Measurements from ENCODE around the gene DSCAML1.

The DSCAML1 gene, protein sequence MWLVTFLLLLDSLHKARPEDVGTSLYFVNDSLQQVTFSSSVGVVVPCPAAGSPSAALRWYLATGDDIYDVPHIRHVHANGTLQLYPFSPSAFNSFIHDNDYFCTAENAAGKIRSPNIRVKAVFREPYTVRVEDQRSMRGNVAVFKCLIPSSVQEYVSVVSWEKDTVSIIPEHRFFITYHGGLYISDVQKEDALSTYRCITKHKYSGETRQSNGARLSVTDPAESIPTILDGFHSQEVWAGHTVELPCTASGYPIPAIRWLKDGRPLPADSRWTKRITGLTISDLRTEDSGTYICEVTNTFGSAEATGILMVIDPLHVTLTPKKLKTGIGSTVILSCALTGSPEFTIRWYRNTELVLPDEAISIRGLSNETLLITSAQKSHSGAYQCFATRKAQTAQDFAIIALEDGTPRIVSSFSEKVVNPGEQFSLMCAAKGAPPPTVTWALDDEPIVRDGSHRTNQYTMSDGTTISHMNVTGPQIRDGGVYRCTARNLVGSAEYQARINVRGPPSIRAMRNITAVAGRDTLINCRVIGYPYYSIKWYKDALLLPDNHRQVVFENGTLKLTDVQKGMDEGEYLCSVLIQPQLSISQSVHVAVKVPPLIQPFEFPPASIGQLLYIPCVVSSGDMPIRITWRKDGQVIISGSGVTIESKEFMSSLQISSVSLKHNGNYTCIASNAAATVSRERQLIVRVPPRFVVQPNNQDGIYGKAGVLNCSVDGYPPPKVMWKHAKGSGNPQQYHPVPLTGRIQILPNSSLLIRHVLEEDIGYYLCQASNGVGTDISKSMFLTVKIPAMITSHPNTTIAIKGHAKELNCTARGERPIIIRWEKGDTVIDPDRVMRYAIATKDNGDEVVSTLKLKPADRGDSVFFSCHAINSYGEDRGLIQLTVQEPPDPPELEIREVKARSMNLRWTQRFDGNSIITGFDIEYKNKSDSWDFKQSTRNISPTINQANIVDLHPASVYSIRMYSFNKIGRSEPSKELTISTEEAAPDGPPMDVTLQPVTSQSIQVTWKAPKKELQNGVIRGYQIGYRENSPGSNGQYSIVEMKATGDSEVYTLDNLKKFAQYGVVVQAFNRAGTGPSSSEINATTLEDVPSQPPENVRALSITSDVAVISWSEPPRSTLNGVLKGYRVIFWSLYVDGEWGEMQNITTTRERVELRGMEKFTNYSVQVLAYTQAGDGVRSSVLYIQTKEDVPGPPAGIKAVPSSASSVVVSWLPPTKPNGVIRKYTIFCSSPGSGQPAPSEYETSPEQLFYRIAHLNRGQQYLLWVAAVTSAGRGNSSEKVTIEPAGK (N-terminal part only)
- 1.3 to 8.4 reads per million in 2 donors for total RNA-seq

DNA sequence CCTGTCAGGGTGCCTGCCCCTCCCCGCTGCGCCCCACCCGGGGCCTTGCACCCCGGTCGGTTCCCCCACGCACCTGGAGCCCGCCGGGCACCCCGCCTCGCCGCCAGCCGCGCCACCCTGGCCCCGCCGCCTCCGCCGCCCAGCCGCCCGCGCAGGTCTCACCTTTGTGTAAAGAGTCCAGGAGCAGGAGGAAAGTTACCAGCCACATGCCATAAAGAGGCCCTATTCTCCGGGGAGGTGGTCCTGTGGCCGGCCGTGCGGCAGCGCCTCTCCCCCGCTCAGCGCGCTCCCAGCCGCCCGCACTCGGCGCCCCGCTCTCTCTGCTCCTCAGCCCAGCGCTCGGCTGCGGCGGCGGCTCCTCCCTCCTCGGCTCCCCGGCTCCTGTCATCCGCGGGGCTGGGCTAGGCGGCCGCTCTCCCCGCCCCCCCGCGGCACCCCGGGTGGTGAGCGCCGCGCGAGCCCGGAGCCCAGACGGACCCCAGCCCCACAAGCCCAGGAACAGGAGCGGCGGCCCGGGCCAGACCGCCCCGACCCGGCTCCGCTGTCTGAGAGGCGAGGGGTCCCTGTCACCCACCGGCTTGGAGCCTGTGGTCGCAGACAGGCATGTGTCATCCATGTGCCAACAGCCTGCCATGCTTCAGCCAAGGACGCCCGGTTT lies at the start of gene DSCAML1:
TSS of gene DSCAML1 (minus strand) at position 345 of the 658 bp plus-strand sequence. CDS start at position 208, 137 bp downstream.
- DNase-seq: no peak

DNA sequence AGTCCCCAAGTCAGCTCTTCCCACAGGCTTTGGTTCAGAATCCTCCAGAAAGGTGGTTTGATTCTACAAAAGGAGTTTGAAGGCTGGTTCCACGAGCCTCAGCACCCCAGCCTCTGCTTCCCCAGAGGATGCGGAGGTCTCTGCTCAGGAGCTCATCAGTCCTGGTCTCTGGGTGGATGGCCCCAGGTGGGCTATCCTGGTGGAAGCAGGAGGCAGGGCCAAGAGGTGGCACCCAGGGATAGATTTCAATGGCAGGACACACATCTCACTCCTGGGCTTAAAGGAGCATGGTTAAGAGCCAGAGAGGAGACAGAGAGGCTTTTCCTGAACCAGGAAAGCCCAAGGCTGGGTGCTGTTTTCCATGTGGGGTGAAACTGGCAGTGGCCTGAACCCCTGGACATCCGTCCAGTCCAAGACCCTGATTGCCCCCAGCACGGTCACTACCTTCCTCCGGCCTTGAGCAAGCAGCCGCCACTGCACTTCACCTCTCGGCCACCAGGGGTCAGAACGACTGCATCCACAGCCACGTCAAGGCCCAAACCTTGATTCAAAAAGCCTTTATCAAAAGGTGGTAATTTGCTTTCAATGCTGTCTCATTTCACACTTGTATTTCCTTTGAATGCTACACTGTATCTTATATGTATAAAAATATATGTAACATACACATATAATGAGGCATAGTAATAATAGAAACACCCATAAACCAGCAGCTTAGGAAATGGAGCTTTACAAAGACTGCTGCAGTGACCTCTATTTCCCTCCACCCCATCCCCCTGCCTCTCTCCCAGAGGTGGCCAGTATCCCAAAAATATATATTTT lies 46.9 kb upstream of the DSCAML1 start:
- peak; percentile 29 for DNase-seq

DNA sequence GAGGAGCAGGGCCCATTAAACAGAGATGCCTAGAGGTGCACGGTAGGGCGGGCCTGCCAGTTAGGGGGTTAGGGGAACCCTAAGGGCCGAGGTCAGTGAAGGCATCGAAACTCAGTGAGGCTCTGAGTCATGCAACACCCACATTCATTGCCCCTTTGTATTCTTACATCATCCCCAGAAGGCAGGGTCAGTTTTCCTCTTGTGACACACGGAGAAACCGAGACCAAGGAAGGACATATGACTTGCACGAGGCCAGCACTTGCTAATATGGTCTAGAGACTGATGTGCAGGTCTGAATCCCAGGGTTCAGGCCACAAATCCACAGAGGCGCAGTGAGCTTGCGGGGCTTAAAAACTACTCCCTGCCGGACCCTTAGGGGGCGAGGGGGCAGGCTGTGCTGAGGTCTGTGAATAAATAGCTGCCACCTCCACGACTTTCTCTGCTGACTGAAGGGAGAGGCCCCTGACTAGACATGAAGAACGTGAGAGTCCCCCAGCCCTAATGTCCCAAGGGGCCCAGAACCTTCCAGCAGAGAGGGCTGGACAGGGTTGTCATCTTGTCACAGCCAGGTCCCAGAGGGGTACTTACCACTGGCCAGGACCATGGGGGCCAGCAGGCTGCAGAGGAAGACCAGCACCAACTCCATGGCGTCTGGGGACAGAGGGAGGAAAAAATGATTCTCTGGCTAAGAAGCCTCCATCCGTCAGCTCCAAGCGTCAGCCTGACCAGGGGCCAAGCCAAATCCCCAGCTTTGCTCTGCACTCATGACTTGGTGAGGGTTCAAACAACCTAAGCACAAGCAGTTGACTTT lies 45.3 kb upstream of the DSCAML1 start:
- DNase-seq: no peak

DNA sequence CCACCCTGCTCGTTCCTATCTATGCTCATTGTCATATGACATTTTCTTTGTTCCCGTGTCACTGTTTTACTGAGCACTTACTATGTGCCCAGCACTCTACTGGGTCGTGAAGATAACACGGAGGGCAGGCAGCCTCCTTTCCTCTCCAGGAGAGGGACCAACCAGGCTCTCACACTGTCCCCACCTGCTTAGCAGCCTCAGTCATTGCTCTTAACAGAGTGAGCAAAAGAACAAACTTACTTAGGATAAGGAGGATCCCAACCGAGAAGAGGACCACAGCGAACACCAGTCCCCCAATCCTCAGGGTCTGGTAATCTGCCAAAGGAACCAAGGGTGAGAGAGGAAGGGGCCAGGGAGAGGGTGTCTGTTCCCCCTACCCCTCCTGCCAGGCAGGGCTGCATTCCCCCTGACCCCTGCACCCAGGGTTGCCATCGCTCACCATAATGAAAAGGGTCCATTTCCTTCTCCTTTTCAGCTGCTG lies 44.6 kb upstream of the DSCAML1 start:
- no peak for DNase-seq

DNA sequence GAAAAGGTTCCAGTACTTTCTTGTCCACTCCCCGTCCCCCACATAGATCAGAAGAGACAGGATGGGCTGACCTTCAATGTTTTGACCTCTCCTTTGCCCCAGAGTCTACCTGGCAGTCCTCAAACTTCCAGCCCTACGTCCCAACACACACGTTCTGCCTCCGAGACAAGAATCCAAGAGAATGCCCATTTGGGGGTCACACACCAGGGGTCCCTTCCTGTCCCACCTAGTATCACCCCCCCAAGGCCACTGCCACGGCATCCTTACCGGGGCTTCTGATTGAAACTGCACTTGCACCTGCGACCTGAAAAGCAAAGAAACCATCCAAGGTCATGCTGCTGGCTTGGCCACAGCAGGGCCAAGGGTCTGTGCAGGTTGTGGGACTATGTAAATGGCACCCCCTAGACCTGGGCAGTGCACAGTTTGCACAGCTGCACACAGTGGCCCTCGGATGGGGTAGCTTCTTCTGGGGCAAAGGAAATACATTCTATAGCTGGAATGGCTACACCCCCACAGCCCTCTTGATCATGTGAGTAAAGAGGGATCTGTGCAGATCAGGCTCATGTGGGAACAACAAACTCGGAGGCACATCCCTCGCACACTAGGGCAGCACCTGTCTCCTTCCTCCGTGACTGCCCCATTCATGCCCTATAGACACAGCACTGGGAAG lies 44.0 kb upstream of the DSCAML1 start:
- no peak for DNase-seq

DNA sequence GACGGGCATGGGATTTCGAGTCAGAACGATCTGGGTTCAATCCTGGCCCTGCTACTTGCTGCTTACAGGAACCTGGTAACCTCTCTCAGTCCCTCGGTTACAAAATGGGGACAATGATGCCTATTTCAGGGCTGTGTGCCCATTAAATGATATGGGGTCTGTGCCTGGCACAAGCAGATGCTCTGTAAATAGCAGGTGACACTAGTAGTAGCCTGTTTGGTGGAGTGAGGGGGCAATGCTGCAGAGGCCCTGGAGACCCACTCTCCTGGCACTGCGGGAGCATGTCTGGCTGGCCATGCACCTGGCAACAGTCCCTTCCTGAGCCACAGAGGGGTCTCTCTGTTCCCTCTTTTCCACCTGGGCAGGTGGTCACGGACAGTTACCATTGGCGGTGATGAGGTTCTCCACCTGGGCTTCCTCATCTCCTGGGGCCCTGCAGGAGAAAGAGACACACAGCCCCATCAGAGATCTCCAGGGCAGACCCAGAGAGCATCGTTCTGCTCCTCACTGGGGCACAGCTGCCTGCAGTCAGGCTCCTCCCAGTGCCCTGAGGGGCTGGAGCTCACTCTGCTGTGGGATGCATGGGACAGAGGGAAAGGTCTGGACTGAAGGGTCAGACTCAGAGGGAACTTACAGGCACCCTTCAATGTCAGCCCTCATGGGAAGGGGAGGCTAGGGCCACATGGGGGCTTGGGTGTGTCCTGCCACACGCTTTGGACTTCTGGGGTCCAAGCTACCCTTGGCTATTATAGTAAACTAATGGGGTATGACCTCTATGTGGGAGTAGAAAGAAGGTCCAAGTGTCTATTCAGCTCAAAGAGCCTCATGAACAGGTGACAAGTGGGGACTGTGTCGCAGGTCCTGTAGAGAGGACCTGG lies 43.2 kb upstream of the DSCAML1 start:
- no peak for DNase-seq

DNA sequence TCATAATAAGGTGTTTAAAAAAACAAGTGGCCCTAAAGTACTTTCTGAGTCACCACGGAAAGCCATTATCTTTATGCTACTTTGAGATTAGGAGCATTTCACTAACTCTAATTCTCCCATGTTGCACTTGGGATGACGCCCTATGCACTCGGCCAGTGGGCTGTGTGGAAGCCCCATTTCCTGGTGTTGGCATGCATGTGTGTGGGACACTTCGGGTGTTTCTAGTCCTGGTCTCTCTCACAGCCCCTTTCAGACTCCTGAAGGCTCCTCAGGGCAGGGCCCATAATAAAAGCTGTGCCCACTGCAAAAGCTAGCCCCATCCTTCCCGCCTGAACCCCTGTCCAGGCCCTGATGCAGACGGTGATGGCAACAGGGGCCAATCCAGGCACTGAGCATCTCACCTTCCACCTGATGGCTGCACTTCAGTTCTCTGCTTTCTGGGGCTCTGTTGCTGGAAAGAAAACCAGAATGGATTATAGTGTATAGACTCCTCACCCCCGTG lies 42.4 kb upstream of the DSCAML1 start:
- no peak for DNase-seq

DNA sequence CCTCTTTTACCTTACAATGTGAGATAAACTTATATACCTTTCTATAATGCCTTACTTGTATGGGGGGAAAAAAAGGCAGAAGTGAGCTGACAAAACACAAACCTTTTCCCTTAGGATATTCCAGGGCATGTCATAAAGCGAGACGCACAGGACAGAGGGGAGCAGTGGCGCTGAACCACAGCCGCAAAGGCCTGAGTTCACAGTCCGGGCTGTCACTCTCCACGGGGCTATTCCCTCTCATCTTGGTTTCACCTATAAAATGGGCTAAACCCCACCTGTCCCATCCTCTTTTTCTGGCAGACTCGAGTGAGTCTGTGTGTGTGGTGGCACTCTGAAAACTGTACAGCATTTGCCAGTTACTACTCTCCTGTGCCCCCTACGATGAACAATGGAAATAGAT lies 41.9 kb upstream of the DSCAML1 start:
- no peak for DNase-seq

DNA sequence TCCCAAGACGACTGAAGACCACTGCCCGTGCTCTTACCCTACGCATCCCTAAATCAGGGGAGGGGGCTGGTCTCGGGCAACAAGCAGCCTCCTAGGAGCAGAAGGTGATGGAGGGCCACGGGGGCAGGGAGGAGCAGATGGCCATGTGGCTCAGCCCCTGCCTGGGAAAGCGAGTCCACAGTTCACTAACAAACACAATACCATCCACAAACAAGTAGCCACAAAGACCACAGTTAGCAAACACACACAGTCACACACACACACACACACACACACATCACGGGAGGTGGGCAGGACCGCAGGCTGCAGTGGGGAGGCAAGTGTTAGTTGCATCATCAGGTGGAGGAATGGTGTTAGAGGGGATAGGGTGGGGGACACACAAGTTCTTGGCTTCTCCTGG lies 40.8 kb upstream of the DSCAML1 start:
- no peak for DNase-seq

DNA sequence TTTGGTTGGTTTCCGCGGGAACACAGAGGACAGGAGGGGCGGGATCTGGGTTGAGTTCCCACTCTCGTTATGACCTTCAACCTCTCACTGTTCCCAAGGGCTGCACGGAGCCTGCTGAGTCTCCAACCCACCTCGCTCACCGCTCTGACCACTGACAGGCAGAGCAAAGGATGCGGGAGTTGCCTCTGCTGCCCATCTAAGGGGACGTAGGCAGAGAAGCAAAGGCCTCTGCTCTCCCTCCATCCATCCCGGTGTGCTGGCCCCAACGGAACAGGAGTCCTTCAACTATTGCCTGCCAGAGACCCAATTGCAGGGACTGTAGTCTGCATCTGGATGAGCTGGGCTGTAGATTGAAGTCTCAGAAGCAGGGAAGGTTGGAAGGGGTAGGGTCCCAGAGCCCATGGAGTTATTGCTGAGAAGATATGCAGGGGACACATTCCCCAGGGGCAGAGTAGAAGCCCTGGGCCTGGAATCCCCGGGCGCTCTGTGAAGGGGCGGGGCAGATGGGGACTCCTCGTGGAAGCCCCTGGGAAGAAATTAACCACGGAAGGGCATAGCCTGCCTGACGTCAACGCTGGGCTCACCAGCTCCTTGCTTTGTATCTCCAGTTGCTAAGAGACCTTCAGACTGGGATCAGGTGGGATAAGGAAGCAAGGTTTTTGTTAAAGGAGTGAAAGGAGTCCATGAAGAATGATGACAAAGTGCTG lies 40.2 kb upstream of the DSCAML1 start:
- no peak for DNase-seq

DNA sequence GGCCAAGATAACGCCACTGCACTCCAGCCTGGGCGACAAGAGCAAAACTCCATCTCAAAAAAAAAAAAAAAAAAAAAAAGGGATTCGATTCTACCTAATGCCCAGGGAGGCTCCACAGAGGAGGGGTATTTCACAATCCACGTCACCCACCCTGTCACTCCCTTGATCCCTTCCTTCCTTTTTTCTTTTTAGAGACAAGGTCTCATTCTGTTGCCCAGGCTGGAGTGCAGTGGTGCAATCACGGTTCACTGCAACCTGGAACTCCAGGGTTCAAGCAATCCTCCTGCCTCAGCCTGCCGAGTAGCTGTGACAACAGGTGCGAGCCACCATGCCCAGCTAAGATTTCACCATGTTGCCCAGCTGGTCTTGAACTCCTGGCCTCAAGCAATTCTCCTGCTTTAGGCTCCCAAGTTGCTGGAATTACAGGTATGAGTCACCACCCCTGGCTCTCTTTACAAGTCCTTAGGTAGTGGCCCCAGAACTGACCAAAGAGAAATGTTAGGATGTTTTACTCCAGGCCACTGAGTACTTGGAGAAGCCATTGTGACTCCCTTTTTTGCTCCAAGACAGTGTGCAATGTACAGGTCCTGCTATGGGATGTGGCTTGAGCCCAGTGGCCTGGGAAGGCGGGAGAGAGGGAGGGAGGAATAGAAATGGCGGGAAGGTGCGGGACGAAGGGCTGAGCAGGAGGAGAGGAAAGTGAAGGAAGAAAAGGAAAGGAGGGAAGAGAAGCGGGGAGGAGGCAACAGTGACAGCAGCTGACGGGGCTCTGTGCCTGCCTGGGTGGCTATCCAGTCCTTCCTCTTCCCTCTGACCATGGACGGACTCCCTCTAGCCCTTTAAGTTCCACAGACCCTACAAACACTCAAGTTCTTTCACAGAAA lies 39.3 kb upstream of the DSCAML1 start:
- DNase-seq: no peak

DNA sequence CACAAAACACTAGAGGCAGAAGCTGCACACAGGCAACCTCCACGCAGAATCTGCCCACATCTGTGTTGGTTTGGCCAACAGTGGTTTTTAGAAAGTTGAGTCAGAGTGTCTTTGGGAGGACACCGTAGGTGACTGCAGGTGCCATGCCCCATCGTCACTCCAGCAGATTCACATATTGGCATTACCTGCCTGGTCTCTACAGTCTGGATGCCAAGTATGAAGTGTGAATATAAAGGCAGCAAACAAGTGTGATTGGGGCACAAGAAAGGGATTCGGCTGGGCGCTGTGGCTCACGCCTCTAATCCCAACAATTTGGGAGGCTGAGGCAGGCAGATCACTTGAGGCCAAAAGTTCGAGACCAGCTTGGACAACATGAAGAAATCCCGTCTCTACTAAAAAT lies 38.6 kb upstream of the DSCAML1 start:
- no peak for DNase-seq

DNA sequence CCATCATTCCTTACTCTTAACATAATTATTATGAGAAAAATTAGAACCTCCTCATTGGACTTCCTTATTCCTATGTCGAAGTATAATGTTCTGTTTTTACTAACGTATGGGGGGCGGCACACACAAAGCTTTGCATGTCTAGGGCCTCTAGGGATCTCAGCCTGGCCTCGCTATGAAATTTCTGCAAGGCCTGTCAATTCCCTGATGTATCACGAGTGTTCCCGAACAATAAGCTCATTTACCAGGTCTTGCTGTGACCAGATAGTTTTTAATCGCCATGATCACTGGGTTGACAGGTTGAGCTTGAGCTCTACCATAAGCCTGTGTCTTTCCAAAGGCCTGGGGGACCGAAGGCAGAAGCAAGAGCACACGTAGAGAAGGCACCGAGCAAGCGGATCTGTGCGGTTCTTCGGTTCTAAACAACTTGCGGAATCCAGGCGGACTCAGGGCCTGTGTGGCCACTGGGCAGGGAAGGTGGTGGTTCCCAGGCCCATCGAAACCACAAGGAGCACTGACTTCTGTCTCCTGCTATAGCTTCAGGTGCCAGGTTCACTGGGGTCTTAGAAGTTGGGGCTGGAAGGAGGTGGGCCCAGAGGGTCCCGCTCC lies 37.9 kb upstream of the DSCAML1 start:
- DNase-seq: no peak

DNA sequence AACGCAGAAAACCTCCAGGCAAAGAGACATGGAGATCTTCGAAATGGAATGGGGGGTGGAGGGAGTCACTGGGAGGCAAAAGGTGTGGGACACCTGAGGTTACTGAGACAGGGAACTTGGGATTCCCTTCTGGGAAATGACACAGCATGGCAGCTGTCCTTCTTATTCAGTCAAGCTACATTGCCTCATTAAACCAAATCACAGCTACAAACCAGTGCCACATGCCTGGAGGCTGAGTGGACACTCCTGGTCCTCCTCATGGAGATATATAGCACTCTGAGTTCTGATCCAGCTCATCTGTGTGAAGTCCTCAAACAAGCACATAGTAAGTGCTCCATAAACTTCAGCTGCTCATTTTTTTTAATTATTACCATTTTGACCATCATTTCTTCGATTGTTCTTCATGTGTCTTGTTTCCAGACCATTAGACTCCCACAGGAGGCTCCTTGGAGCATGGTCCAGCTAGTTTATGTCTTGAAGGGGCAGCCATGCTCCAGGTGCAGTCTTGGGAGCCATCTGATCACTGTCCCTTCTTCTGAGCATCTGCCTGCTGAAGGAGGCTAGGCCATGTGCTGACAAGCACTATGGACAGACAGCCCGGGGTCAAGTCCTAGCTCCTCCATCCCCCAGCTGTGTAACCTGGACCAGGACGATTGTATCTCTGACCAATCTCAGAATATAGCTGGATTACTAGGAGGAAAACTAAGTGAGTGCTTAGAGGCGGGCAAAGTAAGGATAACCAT lies 37.2 kb upstream of the DSCAML1 start:
- DNase-seq: no peak

DNA sequence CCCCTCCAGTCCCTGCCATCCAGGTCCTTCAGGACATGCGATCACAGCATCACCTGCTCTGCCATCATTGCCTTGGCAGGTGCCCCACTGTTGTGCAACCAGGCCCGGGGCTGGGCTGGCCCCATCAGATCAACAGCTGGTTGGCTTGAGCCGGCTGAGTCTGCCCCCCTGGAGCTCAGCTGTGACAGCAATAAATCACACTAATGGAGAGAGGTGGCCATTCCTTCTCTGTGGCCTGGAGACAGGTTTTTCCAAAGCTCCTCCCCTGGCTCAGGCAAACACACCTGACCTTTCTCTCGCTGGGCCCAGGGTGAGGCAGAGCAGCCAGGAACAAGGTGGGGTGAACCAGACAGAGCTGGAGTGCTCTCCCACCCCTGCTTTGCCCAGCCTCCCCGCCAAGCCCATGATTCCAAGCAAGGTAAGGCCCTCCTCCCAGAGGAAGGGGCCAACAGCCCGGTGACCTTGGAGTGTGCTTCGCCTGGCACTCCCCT lies 36.4 kb upstream of the DSCAML1 start:
- no peak for DNase-seq
